Activated naive CD8-positive, alpha-beta T cell treated with anti-CD3 and anti-CD28 coated beads, Interleukin-2, amount 10 ng/mL, durations not matched to agents 7 days and 5 days (primary cell): Measurements from ENCODE around the gene MICU1. TPM values are rescaled to one million over a fixed set of nuclear protein-coding genes. Genes with fewer than 3 reads are reported as not detected.

ENCODE experiments used
- ATAC-seq: fragments of 150-1000 bp; cut with Tn5 transposase; one replicate; pipeline ENCODE4 v1.10.0; 2021; ENCODE audit warnings: low read depth, moderate library complexity
- POLR2A ChIA-PET: fragments of 350-600 bp; sonication (Branson Sonifier 250); formaldehyde crosslinking; loops from one replicate; lab custom pipeline; 2021; ENCODE audit warnings: antibody characterized with exemption; lab: Charles Lee
- DNase-seq: peaks from one replicate; pipeline ENCODE4 v3.0.0; 2021
- H3K27ac Mint-ChIP-seq: one replicate; pipeline ENCODE4 v1.8.0; 2022; ENCODE audit warnings: mild to moderate bottlenecking, mixed read lengths
- H3K27me3 Mint-ChIP-seq: one replicate; pipeline ENCODE4 v1.8.0; 2022; ENCODE audit warnings: mild to moderate bottlenecking, moderate library complexity, mixed read lengths
- H3K36me3 Mint-ChIP-seq: one replicate; pipeline ENCODE4 v1.8.0; 2021; ENCODE audit warnings: mild to moderate bottlenecking, mixed read lengths
- H3K4me1 Mint-ChIP-seq: one replicate; pipeline ENCODE4 v1.8.0; 2021; ENCODE audit warnings: mixed read lengths
- H3K4me3 Mint-ChIP-seq: one replicate; pipeline ENCODE4 v1.8.0; 2022; ENCODE audit warnings: mild to moderate bottlenecking, moderate library complexity, mixed read lengths
- H3K9me3 Mint-ChIP-seq: one replicate; pipeline ENCODE4 v1.8.0; 2021; ENCODE audit warnings: mixed read lengths
- total RNA-seq, 2 experiments: library from RNA; stranded (reverse); gene quantifications; one replicate each; pipeline ENCODE4 v1.2.3, GENCODE V29; 2021

MICU1 gene
- total RNA-seq, 2 experiments from 2014 or later: 24.6 to 30.0 TPM

DNA sequence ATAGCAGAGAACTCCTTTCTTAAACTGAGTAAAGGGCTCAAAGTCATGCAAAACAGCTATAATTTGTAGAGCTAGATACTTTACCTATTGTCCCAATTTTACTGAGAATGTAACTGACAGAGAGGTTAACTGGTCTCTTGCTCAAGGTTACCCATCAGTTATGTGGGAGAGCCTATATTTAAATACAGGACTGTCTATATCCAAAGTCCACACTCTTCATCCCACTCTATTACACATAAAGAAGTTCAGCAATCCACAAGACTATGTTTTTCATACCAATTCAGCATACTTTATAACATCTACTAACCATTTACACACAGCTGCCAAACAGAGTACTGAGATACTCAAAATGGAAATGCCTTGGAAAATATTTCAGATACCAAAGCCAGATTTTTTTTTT, 100.2 kb downstream of the MICU1 start:
- no peak for DNase-seq
- ATAC-seq: no peak
- POLR2A ChIA-PET: no interaction called here
- no peaks in the 10 kb centered on the region for H3K4me1 Mint-ChIP-seq
- H3K27ac Mint-ChIP-seq: no peak overlapping the region
- no peaks in the 10 kb centered on the region for H3K9me3 Mint-ChIP-seq
- H3K4me3 Mint-ChIP-seq: no peak overlapping the region
- no peaks in the 10 kb centered on the region for H3K36me3 Mint-ChIP-seq
- no peaks in the 10 kb centered on the region for H3K27me3 Mint-ChIP-seq

DNA sequence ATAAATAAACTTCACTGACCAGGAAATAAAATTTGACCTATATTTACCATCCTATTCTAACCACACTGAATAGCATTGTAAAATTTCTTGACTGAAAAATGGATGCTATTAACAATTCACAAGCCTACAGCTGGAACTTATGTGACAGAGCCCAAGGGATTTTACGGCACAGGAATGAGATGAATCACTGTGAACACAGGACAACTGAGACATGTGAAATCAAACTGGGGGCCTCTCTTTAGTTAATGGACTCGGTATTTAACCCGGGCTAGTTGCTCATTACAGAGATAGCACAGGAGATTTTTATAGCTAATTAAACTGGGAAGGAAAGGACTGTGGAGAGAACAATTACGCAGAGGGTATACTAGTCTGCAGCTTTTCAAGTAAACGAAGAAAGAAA, 100.6 kb downstream of the MICU1 start:
- Mint-ChIP-seq H3K36me3 (no peaks in the 10 kb centered on the region), H3K4me1 (no peaks in the 10 kb centered on the region), H3K9me3 (no peaks in the 10 kb centered on the region), H3K27ac (no peak overlapping the region), H3K27me3 (no peaks in the 10 kb centered on the region), H3K4me3 (no peak overlapping the region)
- POLR2A ChIA-PET: no interaction called here
- DNase-seq: no peak
- ATAC-seq: no peak

DNA sequence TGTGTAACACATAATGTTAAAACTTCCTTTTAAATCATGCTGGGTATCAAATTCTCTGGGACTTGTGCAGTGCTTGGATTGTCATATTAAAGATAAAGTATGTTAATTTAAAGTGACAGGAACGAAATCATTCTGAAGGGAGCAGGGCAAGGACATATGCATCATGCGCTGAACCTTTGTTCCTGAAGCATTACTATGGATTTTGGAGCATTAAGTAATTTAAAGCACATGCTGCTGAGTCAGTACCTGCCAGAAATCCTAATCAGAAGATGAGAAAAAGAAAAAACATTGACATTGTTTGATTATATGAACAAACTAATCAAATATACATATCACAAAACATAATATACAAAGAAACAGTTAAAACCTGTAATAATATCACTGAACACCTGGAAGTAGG, 101.4 kb downstream of the MICU1 start:
- Mint-ChIP-seq H3K27ac (no peak overlapping the region), H3K36me3 (no peaks in the 10 kb centered on the region), H3K27me3 (no peaks in the 10 kb centered on the region), H3K4me1 (no peaks in the 10 kb centered on the region), H3K9me3 (no peaks in the 10 kb centered on the region), H3K4me3 (no peak overlapping the region)
- ATAC-seq (no peak), DNase-seq (no peak)
- POLR2A ChIA-PET: no interaction called here

DNA sequence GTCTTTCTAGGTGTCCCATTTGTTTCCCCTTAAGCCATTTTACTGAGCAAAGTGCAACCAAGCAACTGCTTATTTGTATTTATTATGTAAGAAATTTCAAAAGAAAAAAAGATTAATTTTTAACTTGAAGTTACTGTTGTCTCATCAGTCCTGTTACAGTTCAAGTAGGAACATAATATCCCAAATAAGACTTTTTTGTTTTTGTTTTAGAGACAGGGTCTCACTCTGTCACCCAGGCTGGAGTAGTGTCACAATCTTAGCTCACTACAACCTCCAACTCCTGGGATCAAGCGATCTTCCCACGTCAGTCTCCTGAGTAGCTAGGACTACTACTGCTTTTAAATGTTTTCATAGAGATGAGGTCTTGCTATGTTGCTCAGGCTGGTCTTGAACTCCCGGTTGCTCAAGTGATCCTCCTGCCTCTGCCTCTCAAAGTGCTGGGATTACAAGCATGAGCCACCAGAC, 101.9 kb downstream of the MICU1 start:
- ATAC-seq: no peak
- no peaks in the 10 kb centered on the region for H3K36me3 Mint-ChIP-seq
- H3K27ac Mint-ChIP-seq: no peak overlapping the region
- no peak overlapping the region for H3K4me3 Mint-ChIP-seq
- no peaks in the 10 kb centered on the region for H3K9me3 Mint-ChIP-seq
- H3K27me3 Mint-ChIP-seq: no peaks in the 10 kb centered on the region
- no peak for DNase-seq
- POLR2A ChIA-PET: no interaction called here
- H3K4me1 Mint-ChIP-seq: no peaks in the 10 kb centered on the region

DNA sequence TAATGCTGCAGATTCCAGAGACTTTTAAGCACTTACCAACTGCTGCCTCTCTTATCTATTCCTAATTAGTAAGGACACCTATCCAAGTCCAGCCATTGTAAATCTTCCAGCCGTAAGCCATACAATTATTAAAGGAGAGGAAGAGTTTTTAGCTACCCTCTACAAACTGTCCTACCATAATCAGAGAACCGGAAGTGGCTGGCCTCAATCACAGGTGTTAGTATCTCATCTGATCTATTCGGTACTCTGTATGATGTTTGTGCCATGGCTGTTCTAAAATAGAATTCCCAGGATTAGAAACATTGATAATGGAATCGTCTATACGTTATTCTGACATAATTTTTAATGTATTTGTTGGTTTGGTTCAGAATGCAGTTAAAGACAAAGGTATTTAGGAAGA, 102.8 kb downstream of the MICU1 start:
- H3K9me3 Mint-ChIP-seq: no peaks in the 10 kb centered on the region
- POLR2A ChIA-PET: no interaction called here
- ATAC-seq: no peak
- no peak overlapping the region for H3K4me3 Mint-ChIP-seq
- H3K36me3 Mint-ChIP-seq: no peaks in the 10 kb centered on the region
- no peak for DNase-seq
- no peaks in the 10 kb centered on the region for H3K4me1 Mint-ChIP-seq
- no peaks in the 10 kb centered on the region for H3K27me3 Mint-ChIP-seq
- no peak overlapping the region for H3K27ac Mint-ChIP-seq

DNA sequence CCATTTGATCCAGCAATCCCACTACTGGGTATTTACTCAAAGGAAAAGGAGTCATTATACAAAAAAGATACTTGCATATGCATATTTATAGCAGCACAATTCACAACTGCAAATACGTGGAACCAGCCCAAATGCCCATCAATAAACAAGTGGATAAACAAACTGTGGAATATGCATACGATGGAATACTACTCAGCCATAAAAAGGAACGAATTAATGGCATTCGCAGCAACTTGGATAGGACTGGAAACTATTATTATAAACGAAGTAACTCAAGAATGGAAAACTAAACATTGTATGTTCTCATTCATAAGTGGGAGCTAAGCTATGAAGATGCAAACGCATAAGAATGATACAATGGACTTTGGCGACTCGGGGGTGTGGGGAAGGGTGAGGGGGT, 108.6 kb downstream of the MICU1 start:
- no peak overlapping the region for H3K27ac Mint-ChIP-seq
- no peaks in the 10 kb centered on the region for H3K27me3 Mint-ChIP-seq
- H3K4me1 Mint-ChIP-seq: peaks cover 2% of the 10 kb centered on the region
- H3K9me3 Mint-ChIP-seq: peaks cover 6% of the 10 kb centered on the region
- peaks cover 11% of the 10 kb centered on the region for H3K36me3 Mint-ChIP-seq
- DNase-seq (no peak), ATAC-seq (no peak)
- no peak overlapping the region for H3K4me3 Mint-ChIP-seq
- POLR2A ChIA-PET: no interaction called here

DNA sequence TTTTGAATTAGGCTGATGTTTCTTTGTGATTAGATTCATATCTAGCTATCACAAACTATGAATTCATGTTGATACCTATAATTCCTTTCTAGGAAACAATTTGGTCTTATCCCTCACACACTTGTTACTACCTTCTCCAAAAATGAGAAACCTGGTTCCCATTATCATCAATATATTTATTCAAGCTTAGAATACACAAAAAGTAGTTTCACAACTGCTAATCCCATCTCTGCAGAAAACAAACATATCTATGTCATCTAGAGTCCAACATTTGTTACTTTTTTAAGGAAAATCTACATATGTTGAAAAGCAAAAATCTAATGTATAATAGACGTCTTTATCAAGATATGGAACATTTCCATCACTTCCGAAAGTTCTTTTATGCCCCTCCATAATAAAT, 110.4 kb downstream of the MICU1 start:
- H3K4me1 Mint-ChIP-seq: peaks cover 2% of the 10 kb centered on the region
- H3K9me3 Mint-ChIP-seq: peaks cover 6% of the 10 kb centered on the region
- DNase-seq (no peak), ATAC-seq (no peak)
- POLR2A ChIA-PET: no interaction called here
- H3K4me3 Mint-ChIP-seq: no peak overlapping the region
- H3K36me3 Mint-ChIP-seq: peaks cover 12% of the 10 kb centered on the region
- no peaks in the 10 kb centered on the region for H3K27me3 Mint-ChIP-seq
- no peak overlapping the region for H3K27ac Mint-ChIP-seq

DNA sequence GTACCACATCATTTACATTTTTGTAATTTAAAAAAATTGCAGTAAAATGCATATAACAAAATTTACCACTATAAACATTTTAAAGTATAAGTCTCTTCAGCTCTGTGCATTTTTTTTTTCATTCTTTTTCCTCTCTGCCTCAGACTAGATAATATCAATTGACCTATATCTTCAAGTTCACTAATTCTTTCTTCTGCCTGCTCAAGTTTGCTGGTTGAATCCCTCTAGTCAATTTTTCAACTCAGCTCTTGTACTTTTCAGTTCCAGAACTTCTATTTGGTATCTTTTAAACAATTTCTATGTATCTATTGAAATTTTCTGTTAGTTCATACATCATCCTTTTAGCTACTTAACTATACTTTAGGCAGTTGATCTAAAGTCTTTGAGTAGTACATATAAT, 112.0 kb downstream of the MICU1 start:
- Mint-ChIP-seq H3K36me3 (peaks cover 12% of the 10 kb centered on the region), H3K27me3 (no peaks in the 10 kb centered on the region), H3K27ac (no peak overlapping the region), H3K4me3 (no peak overlapping the region), H3K4me1 (peaks cover 9% of the 10 kb centered on the region), H3K9me3 (peaks cover 6% of the 10 kb centered on the region)
- ATAC-seq (no peak), DNase-seq (no peak)
- POLR2A ChIA-PET: no interaction called here

DNA sequence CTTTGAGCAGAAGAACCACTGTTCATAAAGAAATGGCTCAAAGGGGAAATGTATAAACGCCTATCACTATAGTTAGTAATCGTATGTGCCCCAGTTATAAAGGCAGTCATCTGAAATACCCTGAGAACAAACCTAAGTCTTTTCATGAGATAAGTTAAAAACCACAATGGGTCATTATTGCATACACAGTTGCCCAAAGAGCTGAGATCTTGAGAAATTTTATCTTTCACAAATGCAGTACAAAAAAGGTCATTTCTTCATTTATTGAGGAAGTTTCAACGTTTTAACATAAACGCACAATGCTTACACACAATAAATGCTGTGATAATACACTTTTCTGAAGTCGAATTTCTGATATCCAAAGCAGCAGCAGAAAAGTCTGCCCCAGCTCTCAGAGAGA, 114.4 kb downstream of the MICU1 start:
- Mint-ChIP-seq H3K4me1 (peaks cover 11% of the 10 kb centered on the region), H3K36me3 (peaks cover 9% of the 10 kb centered on the region), H3K27me3 (no peaks in the 10 kb centered on the region), H3K27ac (no peak overlapping the region), H3K9me3 (peaks cover 4% of the 10 kb centered on the region), H3K4me3 (no peak overlapping the region)
- ATAC-seq (no peak), DNase-seq (no peak)
- POLR2A ChIA-PET: no interaction called here

DNA sequence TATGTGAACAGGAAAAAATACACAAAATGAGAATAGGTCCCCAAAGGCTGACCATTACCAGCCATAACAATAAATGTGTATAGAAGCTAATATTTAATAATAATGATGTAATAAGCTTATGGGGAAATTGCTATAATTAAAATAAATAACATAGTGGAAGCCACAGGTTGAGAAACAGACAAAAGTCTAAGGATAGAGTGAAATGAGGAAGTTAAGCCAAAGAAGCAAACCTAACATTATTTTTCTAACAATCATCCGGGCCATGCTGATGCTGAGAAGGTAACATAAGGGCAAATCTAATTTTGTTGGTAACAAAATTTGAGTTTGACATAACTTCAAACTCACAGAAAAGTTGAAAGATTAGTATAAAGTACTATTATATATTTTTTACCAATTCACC, 115.9 kb downstream of the MICU1 start:
- ATAC-seq (no peak), DNase-seq (no peak)
- Mint-ChIP-seq H3K27me3 (no peaks in the 10 kb centered on the region), H3K36me3 (peaks cover 14% of the 10 kb centered on the region), H3K9me3 (peaks cover 4% of the 10 kb centered on the region), H3K27ac (no peak overlapping the region), H3K4me1 (peaks cover 9% of the 10 kb centered on the region), H3K4me3 (no peak overlapping the region)
- POLR2A ChIA-PET: no interaction called here

DNA sequence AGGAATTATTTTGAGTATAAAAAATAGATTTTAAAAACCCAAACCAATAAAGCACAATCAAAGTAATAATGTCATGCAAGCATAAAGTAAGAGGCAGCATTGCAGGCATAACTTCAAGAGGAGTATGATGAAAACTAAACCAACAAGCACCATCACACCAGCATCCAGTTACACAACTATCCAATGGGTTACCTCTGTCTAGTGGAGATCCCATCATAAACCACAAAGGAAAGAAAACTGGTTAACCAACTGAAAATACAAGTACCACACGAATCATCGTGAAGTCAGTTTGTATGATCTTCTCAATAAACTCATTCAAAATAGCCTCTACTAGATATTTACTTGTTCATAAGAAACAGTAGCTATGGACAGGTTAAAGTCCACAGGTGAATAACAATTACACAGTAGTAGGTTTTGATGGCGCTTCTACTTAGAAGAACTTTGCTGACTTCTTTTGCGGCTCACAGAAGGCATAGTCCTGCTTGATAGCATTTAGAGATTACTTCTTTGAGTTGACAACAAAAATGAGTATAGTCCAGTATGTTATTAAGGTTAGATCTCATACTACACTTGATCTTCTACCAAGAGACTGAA, 116.6 kb downstream of the MICU1 start:
- H3K27me3 Mint-ChIP-seq: no peaks in the 10 kb centered on the region
- peaks cover 4% of the 10 kb centered on the region for H3K9me3 Mint-ChIP-seq
- no peak overlapping the region for H3K4me3 Mint-ChIP-seq
- POLR2A ChIA-PET: no interaction called here
- H3K36me3 Mint-ChIP-seq: peaks cover 16% of the 10 kb centered on the region
- H3K4me1 Mint-ChIP-seq: peaks cover 9% of the 10 kb centered on the region
- no peak for DNase-seq
- ATAC-seq: peak; percentile 30
- H3K27ac Mint-ChIP-seq: no peak overlapping the region

DNA sequence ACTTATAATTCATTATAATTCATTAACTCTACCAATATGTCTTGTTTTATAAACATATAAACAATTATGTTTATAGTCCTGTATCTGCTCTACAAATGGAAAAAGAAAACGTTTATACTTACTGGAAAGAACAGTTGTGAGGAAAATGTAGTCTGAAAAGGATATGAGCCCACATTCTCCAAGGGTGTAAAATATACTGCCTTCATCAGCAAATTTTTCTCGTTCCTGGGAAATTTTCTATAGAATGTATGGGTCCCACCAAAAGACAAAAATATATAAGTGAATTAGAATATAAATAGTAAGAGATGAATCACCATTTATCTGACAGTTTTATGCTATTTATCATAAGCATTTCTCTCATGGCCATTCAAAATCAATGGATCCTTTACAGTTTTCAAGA, 117.8 kb downstream of the MICU1 start:
- peaks cover 3% of the 10 kb centered on the region for H3K9me3 Mint-ChIP-seq
- H3K4me3 Mint-ChIP-seq: no peak overlapping the region
- H3K36me3 Mint-ChIP-seq: peaks cover 21% of the 10 kb centered on the region
- DNase-seq (no peak), ATAC-seq (no peak)
- H3K4me1 Mint-ChIP-seq: peaks cover 9% of the 10 kb centered on the region
- POLR2A ChIA-PET: no interaction called here
- no peak overlapping the region for H3K27ac Mint-ChIP-seq
- no peaks in the 10 kb centered on the region for H3K27me3 Mint-ChIP-seq

DNA sequence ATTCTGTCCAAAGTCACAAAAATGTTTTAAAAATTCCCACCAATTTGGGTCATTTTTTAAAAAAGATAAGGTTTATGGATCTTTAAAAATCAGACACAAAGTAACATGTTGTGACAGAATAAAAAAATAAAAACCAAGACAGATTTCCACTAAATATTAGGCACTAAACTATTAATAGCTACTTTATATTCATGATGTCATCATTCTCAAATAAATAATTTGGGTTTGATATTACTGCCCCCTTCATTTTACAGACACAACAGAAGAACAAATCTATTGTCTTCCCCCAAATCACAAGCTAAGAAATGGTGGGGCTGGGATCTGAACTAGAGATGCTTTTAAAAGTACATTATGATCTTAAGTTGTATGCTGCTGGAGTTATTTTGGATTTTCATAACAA, 119.4 kb downstream of the MICU1 start:
- Mint-ChIP-seq H3K27ac (no peak overlapping the region), H3K36me3 (peaks cover 26% of the 10 kb centered on the region), H3K4me3 (no peak overlapping the region), H3K27me3 (no peaks in the 10 kb centered on the region), H3K9me3 (peaks cover 3% of the 10 kb centered on the region), H3K4me1 (peaks cover 11% of the 10 kb centered on the region)
- ATAC-seq: no peak
- POLR2A ChIA-PET: no interaction called here
- DNase-seq: no peak

DNA sequence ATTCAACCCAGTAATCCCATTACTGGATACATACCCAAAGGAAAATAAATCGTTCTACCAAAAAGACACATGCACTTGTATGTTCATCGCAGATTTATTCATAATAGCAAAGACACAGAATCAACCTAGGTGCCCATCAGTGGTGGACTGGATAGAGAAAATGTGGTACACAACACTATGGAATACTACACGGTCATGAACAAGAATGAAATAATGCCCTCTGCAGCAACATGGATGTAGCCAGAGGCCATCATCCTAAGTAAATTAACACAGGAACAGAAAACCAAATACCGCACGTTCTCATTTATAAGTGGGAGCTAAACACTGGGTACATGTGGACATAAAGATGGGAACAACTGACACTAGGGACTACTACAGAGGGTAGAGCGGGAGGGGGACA, 120.4 kb downstream of the MICU1 start:
- Mint-ChIP-seq H3K27ac (no peak overlapping the region), H3K27me3 (no peaks in the 10 kb centered on the region), H3K36me3 (peaks cover 26% of the 10 kb centered on the region), H3K9me3 (peaks cover 3% of the 10 kb centered on the region), H3K4me3 (no peak overlapping the region), H3K4me1 (peaks cover 11% of the 10 kb centered on the region)
- POLR2A ChIA-PET: interaction anchor here (0.6 kb wide), 1 partner anchor 106 kb away, joined by 4 read pairs; no protein-coding TSS in a partner anchor
- DNase-seq (no peak), ATAC-seq (no peak)
